Stimulated activated CD8-positive, alpha-beta memory T cell treated with anti-CD3 and anti-CD28 coated beads, Interleukin-7, amount 100 ng/mL, for 1 hour (primary cell): ENCODE data around the gene WNT8B.

ENCODE experiments used
- DNase-seq, 2 donors: peaks; one replicate each; pipeline ENCODE4 v3.0.0-alpha.2; 2020; ENCODE audit warnings: low read depth in 2 of 2

The WNT8B gene

DNA sequence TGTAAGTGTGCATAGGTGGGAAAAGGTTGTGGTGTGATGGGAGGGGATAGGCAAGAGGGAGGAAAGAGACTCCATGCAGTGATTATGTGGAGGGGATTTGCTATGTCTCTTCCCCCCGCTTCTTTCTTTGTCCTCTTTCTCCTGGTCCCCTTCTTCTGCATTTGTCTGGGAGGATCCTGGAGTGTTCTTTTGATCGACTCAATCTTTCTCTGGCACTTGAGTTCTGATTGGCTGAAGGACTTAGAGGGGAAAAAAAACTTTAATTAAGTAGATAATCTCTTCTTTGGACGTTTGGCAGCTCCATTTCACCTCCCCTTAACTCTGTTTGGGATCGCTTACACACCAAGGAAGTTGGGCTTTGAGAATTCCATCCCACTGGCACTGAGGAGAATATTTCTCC is at the start of gene WNT8B:
Gene WNT8B (plus strand): TSS at position 301 of the 400 bp plus-strand sequence. CDS start 160 bp downstream, outside the sequence.
- no peak for DNase-seq

DNA sequence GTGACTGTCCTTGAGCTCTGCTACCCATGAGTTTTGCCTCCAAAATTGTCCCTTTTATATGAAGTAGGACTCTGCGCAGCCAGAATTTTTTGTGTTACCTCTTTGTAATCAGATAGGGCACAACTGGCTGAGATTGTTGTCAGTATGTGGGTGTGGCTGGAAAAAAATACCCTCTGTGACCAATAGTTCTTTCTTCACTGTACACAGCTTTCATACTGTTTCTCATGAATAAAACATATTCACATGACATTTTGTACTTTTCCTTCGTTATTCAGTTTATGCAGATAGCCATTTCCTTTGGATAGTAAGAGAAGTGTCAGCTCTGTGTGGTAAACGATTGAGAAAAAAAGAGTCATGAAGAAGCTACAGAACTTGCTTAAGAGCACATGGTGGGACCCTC is 49.6 kb upstream of the WNT8B start:
- no peak for DNase-seq

- no peak for DNase-seq
These were observed 42.8 kb upstream of the WNT8B start for GRCh38 chr10:100419911-100420449.

GRCh38 chr10:100427374-100427773 is 35.4 kb upstream of the WNT8B start:
- no peak for DNase-seq

DNA sequence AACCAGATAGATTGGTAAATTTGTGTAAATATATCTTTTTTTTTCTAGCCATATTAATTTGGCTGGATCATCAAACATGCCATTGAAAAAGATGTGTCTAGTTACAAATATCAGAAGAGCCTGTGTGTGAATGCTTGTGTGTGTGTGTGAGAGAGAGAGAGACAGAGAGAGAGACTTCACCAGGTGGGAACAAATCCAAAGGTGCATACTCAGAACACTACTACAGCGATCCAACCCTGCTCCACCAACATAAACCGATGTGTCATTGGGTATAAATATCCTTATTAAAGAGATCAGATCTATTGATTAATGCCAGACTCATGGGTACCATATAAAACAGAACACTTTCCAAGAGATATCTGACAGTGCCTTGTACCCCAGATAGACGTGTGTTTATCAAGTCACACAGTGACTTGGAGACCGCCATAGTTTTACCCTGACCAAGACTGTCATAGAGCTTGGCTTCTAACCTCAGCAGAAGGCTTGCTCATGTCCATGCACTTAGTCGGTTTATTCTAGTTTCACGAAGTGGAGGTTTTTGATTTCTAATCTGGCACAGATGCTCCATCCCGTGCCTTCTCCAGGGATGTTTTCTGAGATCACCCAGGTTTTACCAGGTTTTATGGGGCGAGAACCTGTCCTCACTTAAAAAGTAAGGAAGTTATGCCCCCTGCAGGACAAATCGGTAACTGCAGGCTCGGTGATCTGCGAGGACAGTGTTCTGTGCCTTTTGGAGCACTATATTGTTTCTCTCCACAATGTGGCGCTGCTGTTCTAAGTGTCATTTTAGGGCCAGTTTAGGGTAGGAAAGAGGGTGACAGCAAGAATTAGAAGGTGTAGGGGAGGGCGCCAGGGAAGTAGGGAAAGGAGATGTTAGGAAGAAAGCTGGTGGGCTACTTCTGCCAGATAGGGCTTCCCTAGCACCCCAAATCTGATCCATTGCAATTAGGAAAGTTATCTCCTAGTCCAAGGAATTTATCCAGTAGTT is 29.3 kb upstream of the WNT8B start:
- DNase-seq = peak; percentile 90 to 96

GRCh38 chr10:100436255-100436654 is 26.6 kb upstream of the WNT8B start:
- DNase-seq = no peak

DNA sequence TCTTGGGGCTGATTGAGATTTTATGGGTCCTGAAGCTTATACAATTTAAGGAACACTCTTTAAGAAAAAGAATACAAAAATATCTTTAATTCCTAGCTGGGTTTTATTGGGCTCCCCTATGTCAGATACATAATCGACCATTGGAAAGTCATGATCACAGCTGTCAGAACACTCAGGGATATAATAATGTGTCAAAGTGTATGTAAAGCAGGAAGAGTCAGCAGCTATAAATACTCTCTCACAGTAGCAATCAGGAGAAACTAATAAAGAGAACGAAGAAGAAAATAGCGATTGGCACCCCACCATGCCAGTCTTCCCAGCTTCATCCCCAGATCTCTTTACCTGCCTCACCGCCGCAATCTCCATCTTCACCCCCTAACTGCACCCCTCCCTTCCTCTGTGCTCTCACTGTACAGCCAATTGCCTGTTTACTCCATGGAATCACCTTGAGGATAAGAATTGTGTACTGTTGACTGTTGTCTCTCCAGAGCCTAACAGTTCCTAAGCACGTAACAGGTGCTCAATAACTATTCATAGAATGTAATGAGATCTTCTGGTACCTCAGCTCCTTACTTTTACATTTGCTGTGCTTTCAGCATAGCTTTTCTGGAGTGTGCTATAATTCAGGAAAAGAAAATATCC is 24.0 kb upstream of the WNT8B start:
- no peak for DNase-seq

GRCh38 chr10:100442548-100442947 is 20.3 kb upstream of the WNT8B start:
- no peak for DNase-seq

GRCh38 chr10:100446130-100446761 is 16.6 kb upstream of the WNT8B start:
- no peak for DNase-seq

DNA sequence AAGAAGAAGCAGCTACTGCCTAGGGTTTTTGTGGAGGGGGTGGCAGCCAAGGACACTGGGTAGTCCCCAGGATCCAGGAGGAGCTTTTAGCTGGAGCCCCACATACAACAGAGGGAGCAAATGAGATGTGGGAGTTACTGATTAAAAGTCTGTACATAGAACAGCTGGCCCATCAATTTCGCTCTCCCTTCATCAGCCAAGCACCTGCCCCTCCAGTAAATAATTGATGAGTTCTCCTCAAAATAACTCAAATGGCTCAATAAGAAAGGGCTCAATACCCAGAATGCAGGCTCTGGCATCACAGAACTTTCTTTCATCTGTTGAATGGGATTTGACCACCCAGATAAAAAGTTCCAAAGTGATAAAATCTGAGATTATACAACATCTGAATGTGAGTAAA is 15.1 kb upstream of the WNT8B start:
- DNase-seq = no peak

- no peak for DNase-seq
These were observed 13.9 kb upstream of the WNT8B start for GRCh38 chr10:100448951-100449350.

GRCh38 chr10:100468322-100468721 is 5.5 kb downstream of the WNT8B start:
- no peak for DNase-seq

DNA sequence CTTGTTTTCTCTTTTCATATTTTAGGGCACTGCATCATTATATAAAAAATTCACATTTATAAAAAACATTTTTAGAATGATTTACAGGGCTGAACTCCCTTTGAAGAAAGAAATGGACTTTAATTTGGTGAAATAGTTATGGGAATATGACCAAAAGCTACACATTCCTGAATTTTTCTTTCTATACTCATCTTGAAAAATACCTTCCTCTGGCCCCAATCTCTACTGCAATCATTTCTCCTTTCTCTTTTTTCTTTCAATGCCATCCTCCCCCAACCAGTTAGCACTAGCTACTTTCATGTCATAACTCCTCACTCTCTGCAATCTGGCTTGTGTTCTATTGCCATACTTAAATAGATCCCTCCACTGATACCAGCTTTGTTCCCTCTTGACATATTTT is 6.2 kb downstream of the WNT8B start:
- DNase-seq = no peak

GRCh38 chr10:100469756-100470155 is 6.9 kb downstream of the WNT8B start:
- no peak for DNase-seq

GRCh38 chr10:100470367-100470766 is 7.6 kb downstream of the WNT8B start:
- no peak for DNase-seq

DNA sequence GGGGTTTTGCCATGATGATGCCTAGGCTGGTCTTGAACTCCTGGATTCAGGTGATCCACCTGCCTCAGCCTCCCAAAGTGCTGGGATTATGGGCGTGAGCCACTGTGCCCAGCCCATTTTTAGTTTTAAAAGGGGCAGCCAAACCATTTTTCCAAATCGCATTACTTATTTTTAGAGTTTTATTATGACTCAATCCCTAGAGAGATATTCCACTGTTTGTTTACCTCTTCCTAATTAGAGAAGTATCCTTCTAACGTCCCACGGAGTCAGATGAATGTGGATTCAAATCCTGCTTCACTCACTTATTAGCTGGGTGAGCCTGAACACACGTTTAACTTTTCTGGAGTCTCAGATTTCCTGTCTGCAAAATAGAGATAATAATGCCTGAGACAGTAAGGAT is 15.2 kb downstream of the WNT8B start:
- DNase-seq = no peak

- DNase-seq = no peak
These were observed 16.2 kb downstream of the WNT8B start for GRCh38 chr10:100479037-100479436.

GRCh38 chr10:100480002-100480401 is 17.2 kb downstream of the WNT8B start:
- DNase-seq = no peak

GRCh38 chr10:100481462-100482081 is 18.8 kb downstream of the WNT8B start:
- DNase-seq = peak; percentile 77 to 84

DNA sequence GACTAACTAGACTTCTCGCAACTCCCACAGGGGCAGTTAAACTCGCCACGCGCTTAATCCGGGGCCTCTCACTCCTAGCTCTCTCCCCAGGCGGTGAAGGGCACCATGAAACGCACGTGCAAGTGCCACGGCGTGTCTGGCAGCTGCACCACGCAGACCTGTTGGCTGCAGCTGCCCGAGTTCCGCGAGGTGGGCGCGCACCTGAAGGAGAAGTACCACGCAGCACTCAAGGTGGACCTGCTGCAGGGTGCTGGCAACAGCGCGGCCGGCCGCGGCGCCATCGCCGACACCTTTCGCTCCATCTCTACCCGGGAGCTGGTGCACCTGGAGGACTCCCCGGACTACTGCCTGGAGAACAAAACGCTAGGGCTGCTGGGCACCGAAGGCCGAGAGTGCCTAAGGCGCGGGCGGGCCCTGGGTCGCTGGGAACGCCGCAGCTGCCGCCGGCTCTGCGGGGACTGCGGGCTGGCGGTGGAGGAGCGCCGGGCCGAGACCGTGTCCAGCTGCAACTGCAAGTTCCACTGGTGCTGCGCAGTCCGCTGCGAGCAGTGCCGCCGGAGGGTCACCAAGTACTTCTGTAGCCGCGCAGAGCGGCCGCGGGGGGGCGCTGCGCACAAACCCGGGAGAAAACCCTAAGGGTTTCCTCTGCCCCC is 19.5 kb downstream of the WNT8B start:
- peak; percentile 27 to 41 for DNase-seq

DNA sequence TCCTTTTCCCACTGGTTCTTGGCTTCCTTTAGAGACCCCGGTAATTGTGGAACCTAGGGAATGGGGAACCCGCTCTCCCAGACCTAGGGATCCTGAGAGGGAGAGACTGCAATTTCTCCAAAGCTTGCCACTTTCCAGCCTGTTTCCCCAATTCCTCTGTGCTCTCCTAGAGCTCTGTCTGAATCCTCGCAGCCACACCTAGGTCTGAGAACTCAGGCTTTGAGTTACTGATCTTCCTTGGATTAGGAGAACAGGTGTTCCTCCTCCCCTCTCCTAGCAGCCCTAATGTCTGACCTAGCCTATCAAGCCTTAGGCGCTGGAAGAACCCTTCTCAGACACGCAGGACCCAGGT is 20.0 kb downstream of the WNT8B start:
- no peak for DNase-seq
